ENCODE measurements around the gene STK32B.

The STK32B gene

DNA sequence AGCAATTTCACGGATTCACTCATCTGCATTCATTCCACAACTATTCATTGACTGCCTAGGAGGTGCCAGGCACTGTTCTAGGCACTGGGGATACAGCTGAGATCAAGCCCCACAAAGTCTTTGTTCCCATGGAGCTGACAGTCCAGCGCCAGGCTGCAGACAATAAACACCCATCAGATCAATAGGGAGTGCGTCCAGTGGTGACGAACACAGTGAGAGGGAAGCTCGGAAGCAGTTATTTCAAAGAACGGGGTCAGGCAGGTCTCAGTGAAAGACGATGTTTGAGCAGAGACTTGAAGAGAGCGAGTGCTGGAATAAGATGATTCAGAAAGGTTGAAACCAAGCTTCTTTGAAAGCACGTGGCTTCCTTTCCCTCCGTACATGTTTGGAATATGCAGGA, 489.9 kb downstream of the STK32B start:
- DNase-seq: no peak

DNA sequence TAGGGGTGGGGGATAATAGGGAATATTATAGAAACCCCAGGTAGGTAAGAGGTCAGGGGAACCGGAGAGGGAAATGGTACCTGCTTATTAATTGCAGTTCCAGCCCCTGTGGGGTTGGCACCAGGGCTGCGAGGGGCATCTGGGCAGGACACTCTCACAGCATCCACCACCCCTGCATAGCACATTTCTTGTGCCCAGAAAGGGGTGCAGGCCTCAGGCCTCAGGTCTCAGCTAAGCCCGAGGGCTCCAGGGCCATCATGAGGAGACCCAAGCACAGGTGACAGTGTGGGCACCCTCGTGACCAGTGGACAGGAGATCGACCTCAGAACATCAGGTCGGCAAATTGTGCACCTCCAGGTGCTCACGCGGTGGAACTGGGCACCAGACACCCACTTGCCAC, 492.4 kb downstream of the STK32B start:
- no peak for DNase-seq

DNA sequence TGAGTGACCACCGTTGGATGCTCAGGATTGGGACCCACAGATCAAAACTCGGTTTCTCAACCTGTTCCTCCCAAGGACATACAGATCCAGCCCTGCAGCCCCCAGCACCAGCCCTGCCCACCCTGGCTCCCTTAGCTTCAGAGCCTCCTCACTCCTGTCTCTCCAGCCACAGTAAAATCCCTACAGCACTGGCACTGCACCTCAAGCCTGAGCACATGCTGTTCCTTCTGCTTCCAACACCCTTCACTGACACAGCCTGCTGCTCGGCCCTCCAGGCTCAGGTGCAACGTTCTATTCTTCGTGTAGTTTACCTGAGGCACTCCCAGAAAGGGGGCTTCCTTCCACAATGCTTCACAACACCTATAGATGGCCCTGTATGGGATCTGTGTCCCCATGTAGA, 493.5 kb downstream of the STK32B start:
- no peak for DNase-seq

GRCh38 chr4:5545271-5545670, 494.0 kb downstream of the STK32B start:
- no peak for DNase-seq

- no peak for DNase-seq
Measured at GRCh38 chr4:5547651-5548249, 496.5 kb downstream of the STK32B start.

All from right kidney (tissue), 1 donor.